Lung (tissue), 12 donors: Measurements from ENCODE around the gene LMOD2. TPM values are rescaled to one million over a fixed set of nuclear protein-coding genes. Genes with fewer than 3 reads are reported as not detected.
A peak's percentile ranks its signal among the peaks of the same experiment; 100 is the strongest.

Source experiments
- ATAC-seq: fragments of 200-7000 bp; cut with Tn5 transposase; one replicate; pipeline ENCODE4 v1.9.1; 2020; ENCODE audit warnings: moderate number of reproducible peaks; ENCODE audit not compliant: insufficient read depth, low FRiP score
- DNase-seq, 3 donors: peaks; one replicate each; pipeline ENCODE4 v3.0.0-alpha.2; 2013 to 2017
- H3K27ac ChIP-seq, 2 donors: one replicate each; pipeline ENCODE4 v1.5.1; 2013; ENCODE audit warnings: mild to moderate bottlenecking in 2 of 2, moderate library complexity in 2 of 2, control low read depth in 1 of 2, inconsistent platforms in 1 of 2, low read depth in 1 of 2, low read length in 1 of 2
- H3K27me3 ChIP-seq, 3 donors: one replicate each; pipeline ENCODE4 v1.5.1; 2013; ENCODE audit warnings: low read length in 2 of 3; ENCODE audit not compliant: control insufficient read depth in 3 of 3, insufficient read depth in 3 of 3
- H3K36me3 ChIP-seq, 4 donors: one replicate each; pipeline ENCODE4 v1.5.1; 2013; ENCODE audit warnings: low read length in 4 of 4, mild to moderate bottlenecking in 1 of 4, moderate library complexity in 1 of 4; ENCODE audit not compliant: control insufficient read depth in 4 of 4, insufficient read depth in 4 of 4
- H3K4me1 ChIP-seq, 5 donors: one replicate each; pipeline ENCODE4 v1.5.1; 2013; ENCODE audit warnings: low read length in 5 of 5, mild to moderate bottlenecking in 2 of 5, moderate library complexity in 1 of 5; ENCODE audit not compliant: control insufficient read depth in 5 of 5, insufficient read depth in 5 of 5
- H3K4me3 ChIP-seq: one replicate; pipeline ENCODE4 v1.5.1; 2013; ENCODE audit warnings: mild to moderate bottlenecking, control low read depth, moderate library complexity
- H3K9ac ChIP-seq, 2 donors: one replicate each; pipeline ENCODE4 v1.5.1; 2013; ENCODE audit warnings: low read length in 2 of 2, control low read depth in 1 of 2; ENCODE audit not compliant: insufficient read depth in 1 of 2
- H3K9me3 ChIP-seq, 4 donors: one replicate each; pipeline ENCODE4 v1.5.1; 2013; ENCODE audit warnings: low read length in 3 of 4, mild to moderate bottlenecking in 1 of 4, moderate library complexity in 1 of 4; ENCODE audit not compliant: control insufficient read depth in 4 of 4, insufficient read depth in 3 of 4
- CTCF ChIP-seq: IDR thresholded peaks from 2 replicates; pipeline ENCODE4 v1.5.1; 2012; ENCODE audit warnings: mild to moderate bottlenecking; ENCODE audit errors: control extremely low read depth, extremely low read depth
- WGBS, 2 donors: extraction: QIAGEN DNeasy Blood & Tissue Kit; methylation state at CpG; one replicate each; pipeline ENCODE4 v1.1.7; 2013; 5-methylcytosine and 5-hydroxymethylcytosine counted together
- polyA plus RNA-seq, 2 donors: library from polyadenylated mRNA; stranded (reverse); fragments of 200-250 nt; gene quantifications; one replicate each; pipeline ENCODE4 v1.2.1, GENCODE V29; 2013
- total RNA-seq, 2 donors: library from RNA; depleted of rRNA in 1 of 2; stranded (reverse); fragments of >200 nt in 1 of 2; gene quantifications; one replicate each; pipeline ENCODE4 v1.2.1, GENCODE V29; 2014 to 2021
- donor health status: control.
- donor health status: control.
- donor health status: Bipolar disorder and iron deficiency.
- donor health status: healthy.
- donor health status: DM: yes; HTN: yes; CAD: no.

The LMOD2 gene
- total and polyA plus RNA-seq, 4 donors: 1.1 TPM; not detected in 3

DNA sequence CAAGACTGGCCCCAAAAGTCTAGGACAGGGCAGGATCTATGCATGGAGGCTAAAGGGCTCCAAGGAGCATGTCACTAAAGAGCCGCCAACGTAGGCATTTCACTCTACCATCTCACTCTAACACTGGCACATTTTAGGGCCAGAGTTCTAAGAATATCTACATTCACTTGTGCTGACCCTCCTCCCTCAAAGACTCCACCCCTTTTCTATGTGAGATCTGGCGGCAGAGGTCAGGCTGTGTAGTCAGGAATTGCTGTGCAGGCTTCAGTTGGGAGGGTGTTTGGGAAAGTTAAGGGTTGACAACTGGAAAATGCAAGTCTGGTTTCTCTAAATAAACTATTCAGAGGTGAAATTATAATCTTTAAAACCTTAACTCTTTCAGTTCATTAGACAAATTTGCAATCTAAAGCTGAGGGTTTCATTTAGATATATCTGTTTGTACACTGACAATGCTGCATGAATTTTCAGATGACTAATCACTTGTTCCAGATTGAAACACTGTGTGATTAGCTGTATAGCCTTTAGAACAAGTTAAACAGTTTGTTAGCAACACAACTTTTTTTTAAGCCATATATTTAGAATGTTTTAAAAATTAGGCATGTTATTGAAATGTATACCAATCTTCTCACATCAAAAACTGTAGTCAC is 18.2 kb downstream of the LMOD2 start:
- H3K4me3 ChIP-seq: no peak overlapping the region
- no peaks in the 10 kb centered on the region for H3K36me3 ChIP-seq
- 85 to 90% methylated on average over 3 of the region's 3 CpGs for WGBS, 2 donors
- H3K4me1 ChIP-seq: peaks cover 2 to 23% (median 11%) of the 10 kb centered on the region in 5 donors
- H3K27ac ChIP-seq: no peak overlapping the region
- no peaks in the 10 kb centered on the region for H3K9me3 ChIP-seq
- ATAC-seq: no peak
- TF ChIP-seq CTCF: no peak
- peak overlapping the region in 1 of 2 donors; percentile 36 for H3K9ac ChIP-seq
- no peak for DNase-seq
- no peaks in the 10 kb centered on the region for H3K27me3 ChIP-seq

- H3K27me3 ChIP-seq: no peaks in the 10 kb centered on the region
- WGBS, 2 donors: 47 to 67% methylated on average over 2 of the region's 2 CpGs
- ATAC-seq (peak; percentile 7), DNase-seq (peak in 2 of 3 donors; percentile 47 to 60)
- no peak for TF ChIP-seq CTCF
- peaks cover 2 to 28% (median 11%) of the 10 kb centered on the region in 5 donors for H3K4me1 ChIP-seq
- no peaks in the 10 kb centered on the region for H3K36me3 ChIP-seq
- no peak overlapping the region for H3K4me3 ChIP-seq
- H3K27ac ChIP-seq: peak overlapping the region in 1 of 2 donors; percentile 33
- no peaks in the 10 kb centered on the region for H3K9me3 ChIP-seq
- H3K9ac ChIP-seq: peak overlapping the region in 1 of 2 donors; percentile 36
Measured at GRCh38 chr7:123674399-123675180, 18.9 kb downstream of the LMOD2 start.

- no peaks in the 10 kb centered on the region for H3K9me3 ChIP-seq
- no peak for TF ChIP-seq CTCF
- H3K4me3 ChIP-seq: no peak overlapping the region
- no peaks in the 10 kb centered on the region for H3K36me3 ChIP-seq
- DNase-seq (peak in 1 of 3 donors; percentile 36), ATAC-seq (no peak)
- H3K27me3 ChIP-seq: no peaks in the 10 kb centered on the region
- H3K27ac ChIP-seq: no peak overlapping the region
- peaks cover 2 to 32% (median 11%) of the 10 kb centered on the region in 5 donors for H3K4me1 ChIP-seq
- H3K9ac ChIP-seq: no peak overlapping the region
Measured at GRCh38 chr7:123675181-123675473, 19.5 kb downstream of the LMOD2 start.
